LNCaP clone FGC (cell line): Measurements from ENCODE around the gene DIPK1B.

Experiments used
- DNase-seq: peaks from one replicate; pipeline ENCODE4 v3.0.0-alpha.2; 2011; ENCODE audit warnings: low read depth
- H3K4me3 ChIP-seq: 2 replicates; pipeline ENCODE4 v1.5.1; 2011; ENCODE audit warnings: mild to moderate bottlenecking, low read depth, low read length, control low read depth
- CTCF ChIP-seq: IDR thresholded peaks from 2 replicates; pipeline ENCODE4 v1.5.1; 2012; ENCODE audit warnings: mild to moderate bottlenecking; ENCODE audit not compliant: control insufficient read depth, insufficient read depth; ENCODE audit errors: extremely low read depth

Gene DIPK1B

GRCh38 chr9:136681029-136681428, 31.3 kb upstream of the DIPK1B start:
- no peak for DNase-seq
- TF ChIP-seq CTCF, result no peak
- no peak overlapping the region for H3K4me3 ChIP-seq

GRCh38 chr9:136681945-136682699, 30.2 kb upstream of the DIPK1B start:
- H3K4me3 ChIP-seq, result no peak overlapping the region
- TF ChIP-seq CTCF, result no peak
- DNase-seq, result no peak

- H3K4me3 ChIP-seq, result no peak overlapping the region
- DNase-seq, result no peak
- no peak for TF ChIP-seq CTCF
These were observed 29.7 kb upstream of the DIPK1B start for GRCh38 chr9:136682710-136683109.

GRCh38 chr9:136683173-136683745, 29.1 kb upstream of the DIPK1B start:
- no peak for TF ChIP-seq CTCF
- no peak overlapping the region for H3K4me3 ChIP-seq

GRCh38 chr9:136683755-136684154, 28.6 kb upstream of the DIPK1B start:
- DNase-seq, result no peak
- H3K4me3 ChIP-seq, result no peak overlapping the region
- TF ChIP-seq CTCF, result no peak

More at GRCh38 chr9:136683173-136683745, 29.1 kb upstream of the DIPK1B start:
- no peak for DNase-seq

- H3K4me3 ChIP-seq, result no peak overlapping the region
- no peak for TF ChIP-seq CTCF
- DNase-seq, result no peak
These were observed 28.0 kb upstream of the DIPK1B start for GRCh38 chr9:136684339-136684738.

GRCh38 chr9:136684799-136685198, 27.6 kb upstream of the DIPK1B start:
- no peak for DNase-seq
- no peak overlapping the region for H3K4me3 ChIP-seq
- no peak for TF ChIP-seq CTCF
